ENCODE measurements around the gene MACROH2A1. TPM values are rescaled to one million over a fixed set of nuclear protein-coding genes. Genes with fewer than 3 reads are reported as not detected.

The MACROH2A1 gene
- total RNA-seq, 1 donor from 2014 or later = 190 TPM

DNA sequence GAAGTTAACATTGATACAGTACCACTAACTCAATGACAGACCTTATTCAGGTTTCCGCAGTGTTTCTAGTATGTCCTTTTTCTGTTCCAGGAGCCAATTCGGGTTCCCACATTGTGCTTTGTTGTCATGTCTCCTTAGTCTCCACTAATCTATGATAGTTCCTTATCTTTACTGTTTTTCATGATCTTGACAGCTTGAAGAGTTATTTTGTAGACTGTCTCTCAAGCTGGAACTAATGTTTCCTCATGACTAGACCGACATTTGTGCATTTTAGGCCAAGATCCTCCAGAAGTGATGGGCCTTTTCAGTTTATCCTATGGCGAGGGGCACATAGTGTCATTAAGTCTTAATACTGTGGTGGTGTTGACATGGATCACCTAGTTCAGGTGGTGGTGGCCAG lies 104.2 kb downstream of the MACROH2A1 start:
- no peaks in the 10 kb centered on the region for H3K36me3 ChIP-seq
- H3K4me3 ChIP-seq = no peak overlapping the region
- no peak for TF ChIP-seq CTCF (IDR thresholded peaks at IDR 0.05)
- TF ChIP-seq POLR2A (IDR thresholded peaks at IDR 0.05) = no peak
- TF ChIP-seq POLR2AphosphoS5 (IDR thresholded peaks at IDR 0.05; ENCODE audit: insufficient read depth in 1 of 2, low read depth in 1 of 2) = no peak
- H3K27ac ChIP-seq = no peak overlapping the region
- H3K27me3 ChIP-seq = no peaks in the 10 kb centered on the region
- intact Hi-C loops (cut with DNase I) = no loop called here
- H3K4me1 ChIP-seq = no peaks in the 10 kb centered on the region
- DNase-seq (ENCODE audit: extremely low spot score in 2 of 2) = no peak
- no peaks in the 10 kb centered on the region for H3K9me3 ChIP-seq

GRCh38 chr5:135289651-135290050 lies 109.4 kb downstream of the MACROH2A1 start:
- no peak for DNase-seq (ENCODE audit: extremely low spot score in 2 of 2)
- H3K36me3 ChIP-seq = no peaks in the 10 kb centered on the region
- intact Hi-C loops (cut with DNase I) = no loop called here
- no peaks in the 10 kb centered on the region for H3K27me3 ChIP-seq
- H3K27ac ChIP-seq = no peak overlapping the region
- no peak overlapping the region for H3K4me3 ChIP-seq
- TF ChIP-seq POLR2A (IDR thresholded peaks at IDR 0.05) (no peak), POLR2AphosphoS5 (IDR thresholded peaks at IDR 0.05; ENCODE audit: insufficient read depth in 1 of 2, low read depth in 1 of 2) (no peak), CTCF (IDR thresholded peaks at IDR 0.05) (no peak)
- no peaks in the 10 kb centered on the region for H3K9me3 ChIP-seq
- no peaks in the 10 kb centered on the region for H3K4me1 ChIP-seq

- Histone ChIP-seq H3K27me3 (no peaks in the 10 kb centered on the region), H3K4me1 (no peaks in the 10 kb centered on the region), H3K9me3 (no peaks in the 10 kb centered on the region), H3K4me3 (no peak overlapping the region), H3K36me3 (no peaks in the 10 kb centered on the region), H3K27ac (no peak overlapping the region)
- TF ChIP-seq POLR2A (IDR thresholded peaks at IDR 0.05) (no peak), POLR2AphosphoS5 (IDR thresholded peaks at IDR 0.05; ENCODE audit: insufficient read depth in 1 of 2, low read depth in 1 of 2) (no peak), CTCF (IDR thresholded peaks at IDR 0.05) (no peak)
- intact Hi-C loops (cut with DNase I) = no loop called here
- no peak for DNase-seq (ENCODE audit: extremely low spot score in 2 of 2)
These were observed 111.5 kb downstream of the MACROH2A1 start for GRCh38 chr5:135287551-135287950.

Small RNA genes within 50 kb of the gene (small RNA-seq; reads per million reads assigned to genes)
- gene DCANP1 = not detected

Other genes with a start within 250 kb of the MACROH2A1 start
- gene DCANP1, start 48.1 kb upstream of the MACROH2A1 start, total RNA-seq = not detected
- not detected for gene TIFAB, start 53.1 kb upstream of the MACROH2A1 start, total RNA-seq
- gene NEUROG1, start 136.7 kb upstream of the MACROH2A1 start, total RNA-seq = not detected
- gene CXCL14, start 179.8 kb upstream of the MACROH2A1 start, total RNA-seq = 62.1 TPM

Measured in vagina (tissue), 2 donors.